HG02642 (cell line): ENCODE measurements around the gene LMCD1.
"Not testable (repeated sequence)": the region's sequence is repeated elsewhere in the genome, so short reads cannot be mapped to it uniquely, and the experiment has no call there.

Source experiments
- ATAC-seq: cut with Tn5 transposase; IDR thresholded peaks from one replicate; pipeline ENCODE4 v1.9.1; 2021; ENCODE audit warnings: mild to moderate bottlenecking; ENCODE audit not compliant: unreplicated experiment, poor library complexity

The LMCD1 gene

DNA sequence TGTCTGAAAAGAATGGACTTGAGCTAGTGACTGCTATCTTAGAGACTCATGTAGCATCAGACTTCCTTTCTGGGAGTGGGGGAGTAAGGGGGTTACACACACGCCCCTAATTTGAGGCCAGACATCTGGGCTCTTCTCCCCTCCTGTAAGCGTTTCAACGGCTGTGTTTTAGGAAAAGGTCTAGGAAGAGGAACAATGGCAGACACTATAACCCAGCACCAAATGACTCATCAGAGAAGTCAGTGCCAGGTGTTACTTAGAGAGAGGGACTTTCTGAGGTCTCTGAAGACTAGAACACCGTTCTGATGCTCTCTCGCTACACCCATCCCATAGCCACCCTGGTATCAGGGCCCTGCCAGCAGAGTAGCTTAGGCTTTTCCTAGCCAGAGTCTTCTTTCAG lies 77.5 kb downstream of the LMCD1 start:
- peak; percentile 98 for ATAC-seq

- no peak for ATAC-seq
These were observed 78.3 kb downstream of the LMCD1 start for GRCh38 chr3:8579943-8580342.

DNA sequence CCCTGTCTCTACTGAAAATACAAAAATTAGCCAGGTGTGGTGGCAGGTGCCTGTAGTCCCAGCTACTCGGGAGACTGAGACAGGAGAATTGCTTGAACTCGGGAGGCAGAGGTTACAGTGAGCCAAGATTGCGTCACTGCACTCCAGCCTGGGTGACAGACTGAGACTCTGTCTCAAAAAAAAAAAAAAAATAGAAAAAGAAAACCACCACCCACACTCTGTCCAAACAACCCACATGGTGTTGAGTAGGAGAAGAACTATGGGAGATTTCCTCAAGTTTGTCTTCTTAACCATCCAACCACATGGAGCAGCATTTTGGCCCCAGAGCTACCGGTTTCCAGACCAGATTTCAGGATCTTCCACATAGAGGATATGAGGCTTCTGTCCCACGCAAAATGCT lies 78.8 kb downstream of the LMCD1 start:
- not testable (repeated sequence) for ATAC-seq

- no peak for ATAC-seq
These were observed 79.8 kb downstream of the LMCD1 start for GRCh38 chr3:8581373-8581772.

- ATAC-seq: no peak
These were observed 80.3 kb downstream of the LMCD1 start for GRCh38 chr3:8581806-8582445.

- no peak for ATAC-seq
These were observed 83.0 kb downstream of the LMCD1 start for GRCh38 chr3:8584661-8585060.

DNA sequence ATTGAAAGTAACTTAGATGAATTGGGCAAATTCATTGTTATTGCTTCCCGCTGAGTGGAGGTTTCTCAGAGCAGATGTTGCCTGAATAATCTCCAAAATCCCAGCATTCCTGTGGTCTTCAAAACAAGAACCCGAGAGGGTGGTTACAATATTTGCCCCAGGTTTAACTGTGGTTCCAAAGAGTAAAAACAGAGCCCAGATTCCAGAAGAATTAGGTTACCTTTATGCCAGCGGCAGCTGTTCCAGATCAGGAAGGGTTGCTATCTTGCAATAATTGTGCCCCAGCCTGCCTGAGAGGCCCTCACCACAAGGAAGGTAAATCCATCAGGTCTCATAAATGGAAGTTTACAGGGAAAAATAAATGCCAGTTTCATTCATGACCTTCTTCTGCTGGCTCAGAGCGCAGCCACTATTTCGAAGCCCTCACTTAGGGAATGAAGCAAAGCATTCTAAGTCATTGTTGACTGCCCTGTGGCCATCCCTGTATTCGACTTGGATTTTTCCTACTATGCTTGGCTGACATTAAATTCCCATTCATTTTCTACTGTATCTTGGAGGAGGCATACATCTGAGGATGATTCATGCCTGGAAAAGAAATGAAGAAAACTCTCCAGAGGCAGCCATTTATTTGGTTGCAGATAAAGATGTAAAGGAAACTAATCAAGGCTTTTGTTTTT lies 88.4 kb downstream of the LMCD1 start:
- no peak for ATAC-seq

DNA sequence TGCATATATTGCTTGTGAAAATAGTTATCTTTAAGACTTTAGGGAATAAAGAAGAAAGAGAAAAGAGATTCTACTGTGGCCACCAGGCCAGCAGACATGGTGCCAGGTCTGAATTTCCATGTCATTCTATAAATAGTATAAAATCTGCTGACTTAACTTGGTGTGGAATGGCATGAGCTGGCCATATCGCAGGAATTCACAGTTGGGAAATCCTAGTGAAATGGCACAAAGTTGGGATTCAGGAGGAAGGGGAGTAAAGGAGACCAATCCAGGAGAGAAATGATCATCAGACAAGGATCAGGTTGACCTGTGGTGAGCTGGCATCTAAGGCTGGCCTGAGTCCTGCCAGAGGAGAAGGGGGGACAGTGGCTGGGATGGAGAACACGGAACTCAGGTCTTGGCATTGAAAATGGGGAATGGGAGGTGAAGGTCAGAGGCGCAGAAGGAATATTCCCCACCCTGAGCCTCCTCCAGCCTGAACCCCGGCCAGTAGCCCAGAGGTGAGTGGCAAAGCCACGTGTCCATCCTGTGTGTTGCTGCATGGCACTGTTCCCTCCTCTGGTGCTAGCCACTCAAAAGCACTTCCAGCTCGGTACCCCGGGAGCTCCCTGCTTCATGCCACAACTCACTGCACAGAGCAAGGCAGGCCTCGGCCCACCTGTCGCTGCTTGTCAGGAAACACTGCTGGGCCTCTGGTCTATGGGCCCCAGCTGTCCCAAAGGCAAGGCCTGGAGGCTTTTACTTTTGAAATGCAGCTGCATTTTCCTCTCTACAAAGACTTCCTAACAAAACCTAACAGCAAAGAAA lies 91.6 kb downstream of the LMCD1 start:
- ATAC-seq: no peak

- ATAC-seq: no peak
These were observed 93.6 kb downstream of the LMCD1 start for GRCh38 chr3:8595252-8595651.

- no peak for ATAC-seq
These were observed 94.1 kb downstream of the LMCD1 start for GRCh38 chr3:8595695-8596115.

DNA sequence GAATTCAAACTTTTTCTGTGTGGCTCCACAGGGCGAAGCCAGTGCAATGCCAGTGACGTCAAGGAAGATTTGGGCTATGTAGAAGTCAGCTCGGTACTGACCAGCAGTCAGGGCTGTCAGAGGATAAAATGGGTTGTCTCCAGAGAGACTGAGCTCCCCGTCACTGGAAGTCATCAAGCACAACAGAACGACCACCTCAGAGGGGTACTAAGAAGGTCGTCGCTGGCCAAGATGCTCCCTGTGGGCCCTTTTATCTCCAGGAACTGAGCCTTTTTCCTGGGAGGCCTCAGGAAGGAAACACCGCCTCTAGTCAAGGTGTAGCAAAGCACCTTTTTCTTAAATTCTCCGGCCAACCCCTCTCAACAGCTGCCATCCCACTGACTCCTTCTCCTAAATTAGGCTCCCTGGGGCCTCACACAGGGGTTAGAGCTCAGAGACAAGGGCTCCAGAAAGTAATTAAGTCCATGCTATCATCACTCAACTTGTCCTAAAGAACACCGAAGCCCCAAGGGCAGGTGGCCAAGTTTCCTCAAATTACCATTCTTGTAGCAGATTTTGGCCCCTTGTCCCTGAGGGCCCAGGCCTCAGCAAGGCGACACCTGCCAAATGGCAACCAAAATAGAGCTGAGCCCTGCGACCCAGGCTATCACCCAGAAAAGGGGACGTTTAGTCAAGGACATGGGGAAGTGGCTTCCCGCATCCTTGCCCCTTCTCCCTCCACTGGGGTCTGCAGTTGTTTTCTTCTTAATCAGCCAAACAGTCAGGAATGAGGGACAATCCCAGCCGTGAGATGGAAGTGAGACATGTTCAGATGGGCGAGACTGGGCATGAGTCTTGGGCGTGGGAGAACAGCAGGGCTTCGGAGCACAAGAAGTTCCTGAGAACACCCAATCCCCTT lies 94.9 kb downstream of the LMCD1 start:
- no peak for ATAC-seq

- ATAC-seq: no peak
These were observed 95.7 kb downstream of the LMCD1 start for GRCh38 chr3:8597219-8597853.

- ATAC-seq: no peak
These were observed 97.5 kb downstream of the LMCD1 start for GRCh38 chr3:8599146-8599545.

DNA sequence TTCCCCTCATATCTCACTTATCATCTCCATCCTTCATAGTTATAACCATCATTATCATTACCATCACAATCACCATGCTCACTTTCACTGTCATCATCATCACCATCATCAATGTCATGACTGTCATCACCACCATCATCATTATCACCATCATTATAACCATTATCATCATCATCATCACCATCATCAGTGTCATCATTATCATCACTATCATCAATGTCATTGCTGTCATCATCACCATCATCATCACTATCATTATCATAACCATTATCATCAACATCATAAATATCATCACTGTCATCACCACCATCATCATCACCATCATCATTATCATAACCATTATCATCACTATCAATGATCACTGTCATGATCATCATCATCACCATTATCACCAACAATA lies 98.8 kb downstream of the LMCD1 start:
- ATAC-seq: no peak

DNA sequence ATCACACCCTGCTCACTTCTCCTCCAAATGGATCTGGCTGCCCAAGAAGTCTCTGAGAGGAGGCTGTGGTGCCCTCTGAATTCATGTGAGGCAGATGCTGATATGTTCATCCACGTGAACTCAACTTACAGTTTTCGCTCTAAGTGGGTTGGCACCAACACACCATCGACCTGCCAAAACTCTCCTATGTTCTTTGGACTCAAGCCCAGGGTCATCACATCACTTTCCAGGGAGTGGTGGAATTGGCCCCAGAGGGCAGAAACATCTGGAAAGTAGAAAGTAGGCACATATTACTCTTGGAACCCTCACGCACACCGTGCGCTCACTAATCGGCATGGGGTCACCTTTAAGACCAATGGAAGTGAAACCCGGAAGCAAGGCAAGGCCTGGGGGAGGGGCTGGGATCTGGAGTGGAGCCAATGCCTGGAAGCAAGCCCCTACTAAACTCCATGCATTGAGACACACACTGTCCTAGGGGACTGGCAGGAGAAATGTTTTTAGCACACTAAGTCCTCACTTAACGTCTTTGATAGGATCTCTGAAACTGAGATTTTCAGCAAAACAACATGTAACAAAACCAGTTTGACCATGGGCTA lies 101.6 kb downstream of the LMCD1 start:
- no peak for ATAC-seq

- no peak for ATAC-seq
These were observed 102.4 kb downstream of the LMCD1 start for GRCh38 chr3:8604006-8604405.

DNA sequence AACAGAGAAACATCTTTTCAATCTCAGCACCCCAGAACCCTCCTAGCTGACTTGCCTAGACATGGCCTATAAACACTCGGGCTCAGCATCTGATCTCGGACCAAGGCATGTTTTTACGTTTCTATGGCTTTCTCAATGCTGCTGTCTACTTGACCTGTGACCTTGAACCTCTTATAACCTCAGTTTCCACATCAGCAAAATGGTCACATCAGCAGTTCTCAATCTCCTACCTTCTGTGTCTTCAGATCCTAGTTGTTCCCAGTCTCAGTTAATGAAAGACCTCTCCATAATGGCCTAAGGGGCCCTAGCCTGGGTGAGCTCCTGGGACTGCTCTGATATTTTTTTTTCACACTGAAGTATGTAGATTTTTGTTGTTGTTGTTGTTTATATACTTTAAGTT lies 103.4 kb downstream of the LMCD1 start:
- ATAC-seq: no peak

GRCh38 chr3:8606701-8607231 lies 105.1 kb downstream of the LMCD1 start:
- no peak for ATAC-seq
